Liver (tissue), 9 donors: ENCODE results near the gene BLVRA. TPM values are rescaled to one million over a fixed set of nuclear protein-coding genes. Genes with fewer than 3 reads are reported as not detected.

ENCODE experiments used
- DNase-seq: peaks from one replicate; pipeline ENCODE4 v3.0.0-alpha.2; 2017; ENCODE audit warnings: low spot score
- H3K27ac ChIP-seq, 2 donors: one replicate each; pipeline ENCODE4 v1.7.0; 2013; ENCODE audit warnings: inconsistent platforms in 2 of 2, low read length in 2 of 2, control low read depth in 1 of 2, low read depth in 1 of 2, mild to moderate bottlenecking in 1 of 2
- H3K27me3 ChIP-seq, 4 donors: one replicate each; pipeline versions ENCODE4 v1.6.1 to v1.7.0; 2013; ENCODE audit warnings: low read length in 3 of 4, inconsistent platforms in 1 of 4, mild to moderate bottlenecking in 1 of 4, moderate library complexity in 1 of 4; ENCODE audit not compliant: control insufficient read depth in 4 of 4, insufficient read depth in 4 of 4
- H3K36me3 ChIP-seq, 4 donors: one replicate each; pipeline versions ENCODE4 v1.6.1 to v1.7.0; 2013; ENCODE audit warnings: low read length in 3 of 4, mild to moderate bottlenecking in 3 of 4, low read depth in 1 of 4, moderate library complexity in 1 of 4; ENCODE audit not compliant: control insufficient read depth in 4 of 4, insufficient read depth in 3 of 4
- H3K4me1 ChIP-seq, 4 donors: one replicate each; pipeline versions ENCODE4 v1.6.1 to v1.7.0; 2013; ENCODE audit warnings: low read length in 3 of 4, mild to moderate bottlenecking in 3 of 4, moderate library complexity in 1 of 4; ENCODE audit not compliant: control insufficient read depth in 4 of 4, insufficient read depth in 4 of 4
- H3K4me3 ChIP-seq, 3 donors: one replicate each; pipeline versions ENCODE4 v1.6.1 to v1.7.0; 2013; ENCODE audit warnings: low read length in 3 of 3, control low read depth in 1 of 3, low read depth in 1 of 3, mild to moderate bottlenecking in 1 of 3
- H3K9ac ChIP-seq, 2 donors: one replicate each; pipeline ENCODE4 v1.7.0; 2013; ENCODE audit warnings: low read length in 2 of 2, mild to moderate bottlenecking in 2 of 2, moderate library complexity in 2 of 2, control low read depth in 1 of 2, low read depth in 1 of 2
- H3K9me3 ChIP-seq, 4 donors: one replicate each; pipeline versions ENCODE4 v1.6.1 to v1.7.0; 2013; ENCODE audit warnings: low read length in 3 of 4; ENCODE audit not compliant: control insufficient read depth in 4 of 4
- EGR1 ChIP-seq, 2 donors: IDR thresholded peaks; 2 replicates each; pipeline ENCODE4 v1.6.1; 2016 to 2018; ENCODE audit warnings: antibody characterized with exemption in 2 of 2, low read depth in 2 of 2
- FOXA1 ChIP-seq: IDR thresholded peaks from 2 replicates; pipeline ENCODE4 v1.6.1; 2016; ENCODE audit warnings: antibody characterized with exemption
- FOXA2 ChIP-seq: IDR thresholded peaks from 2 replicates; pipeline ENCODE4 v1.6.1; 2016; ENCODE audit warnings: antibody characterized with exemption
- GABPA ChIP-seq, 2 donors: IDR thresholded peaks in 1 of 2; conservative IDR thresholded peaks in 1 of 2; 2 replicates each; pipeline ENCODE4 v1.6.1; 2016; ENCODE audit warnings: antibody characterized with exemption in 2 of 2, mild to moderate bottlenecking in 1 of 2, moderate library complexity in 1 of 2
- HNF4A ChIP-seq, 2 donors: conservative IDR thresholded peaks; 2 replicates each; pipeline ENCODE4 v1.6.1; 2016; ENCODE audit warnings: antibody characterized with exemption in 2 of 2, mild to moderate bottlenecking in 2 of 2
- HNF4G ChIP-seq: IDR thresholded peaks from 2 replicates; pipeline ENCODE4 v1.6.1; 2016; ENCODE audit warnings: antibody characterized with exemption
- JUND ChIP-seq, 2 donors: IDR thresholded peaks; 2 replicates each; pipeline ENCODE4 v1.6.1; 2016; ENCODE audit warnings: antibody characterized with exemption in 2 of 2
- RAD21 ChIP-seq, 2 donors: IDR thresholded peaks; 2 replicates each; pipeline ENCODE4 v1.6.1; 2016; ENCODE audit warnings: antibody characterized with exemption in 2 of 2, mild to moderate bottlenecking in 2 of 2
- RXRA ChIP-seq, 2 donors: IDR thresholded peaks; 2 replicates each; pipeline ENCODE4 v1.6.1; 2017 to 2018; ENCODE audit warnings: antibody characterized with exemption in 2 of 2, mild to moderate bottlenecking in 1 of 2
- SP1 ChIP-seq: IDR thresholded peaks from 2 replicates; pipeline ENCODE4 v1.6.1; 2018; ENCODE audit warnings: antibody characterized with exemption, mild to moderate bottlenecking
- TAF1 ChIP-seq: conservative IDR thresholded peaks from 2 replicates; pipeline ENCODE4 v1.6.1; 2016; ENCODE audit warnings: antibody characterized with exemption, mild to moderate bottlenecking
- YY1 ChIP-seq: IDR thresholded peaks from 2 replicates; pipeline ENCODE4 v1.6.1; 2016; ENCODE audit warnings: antibody characterized with exemption, mild to moderate bottlenecking
- WGBS: extraction: QIAGEN DNeasy Blood & Tissue Kit; methylation state at CpG from one replicate; pipeline ENCODE4 v1.1.7; 2013; 5-methylcytosine and 5-hydroxymethylcytosine counted together
- polyA plus RNA-seq, 2 donors: library from polyadenylated mRNA; stranded (reverse) in 1 of 2; unstranded in 1 of 2; fragments of 200-250 nt in 1 of 2; fragments of >200 nt in 1 of 2; fragmentation: Nextera tagmentation in 1 of 2; extraction: Ambion mirVana in 1 of 2; gene quantifications; one replicate each; pipeline versions ENCODE4 v1.2.1 to v1.2.3, GENCODE V29; 2013 to 2015
- total RNA-seq, 2 donors: library from RNA; depleted of rRNA; stranded (reverse); fragments of >200 nt; gene quantifications; one replicate each; pipeline ENCODE4 v1.2.3, GENCODE V29; 2014
- TF ChIP-seq, protein P1 (sequence below): fragments of 150-350 bp; IDR thresholded peaks from 2 replicates; pipeline ENCODE4 v1.5.1; 2017; ENCODE audit warnings: improper control_type of control experiment, low read depth, low read length; ENCODE audit not compliant: missing input control
- TF ChIP-seq, protein P2 (sequence below): IDR thresholded peaks from 2 replicates; pipeline ENCODE4 v1.6.1; 2016; ENCODE audit warnings: antibody characterized with exemption
- TF ChIP-seq, protein P3 (sequence below): IDR thresholded peaks from 2 replicates; pipeline ENCODE4 v1.6.1; 2016; ENCODE audit warnings: antibody characterized with exemption
- donor health status: healthy.
- donor health status: healthy.
- donor health status: healthy.
- donor health status: healthy.
- donor health status: healthy.

Gene BLVRA
- total and polyA plus RNA-seq, 4 donors, result 5.1 to 23.5 (median 6.8) TPM

DNA sequence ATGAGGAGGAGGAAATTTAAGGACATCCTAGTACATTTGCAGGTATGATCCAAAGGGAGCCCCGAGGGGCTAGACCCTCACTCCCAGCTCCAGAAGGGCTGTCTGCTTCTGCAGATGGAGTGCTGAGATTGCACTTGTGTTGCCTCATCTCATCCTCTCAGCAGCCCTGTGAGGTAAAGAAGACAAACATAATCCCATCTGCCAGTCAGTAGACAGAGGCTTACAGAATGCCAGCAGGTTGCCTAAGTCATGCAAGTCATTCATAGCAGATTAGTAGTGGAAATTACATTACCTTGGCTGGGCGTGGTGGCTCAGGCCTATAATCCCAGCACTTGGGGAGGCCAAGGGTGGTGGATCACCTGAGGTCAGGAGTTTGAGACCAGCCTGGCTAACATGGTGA is 45.4 kb downstream of the BLVRA start:
- no peak overlapping the region for H3K4me3 ChIP-seq
- no peaks in the 10 kb centered on the region for H3K27me3 ChIP-seq
- no peak overlapping the region for H3K27ac ChIP-seq
- WGBS, result 88% methylated on average over 2 of the region's 2 CpGs
- no peaks in the 10 kb centered on the region for H3K9me3 ChIP-seq
- DNase-seq, result no peak
- H3K36me3 ChIP-seq, result peaks cover 0 to 6% (median 0%) of the 10 kb centered on the region in 4 donors
- TF ChIP-seq HNF4A (conservative IDR thresholded peaks at IDR 0.05), result no peak
- no peak for TF ChIP-seq JUND (IDR thresholded peaks at IDR 0.05)
- no peak for TF ChIP-seq YY1
- TF ChIP-seq EGR1 (IDR thresholded peaks at IDR 0.05; ENCODE audit: low read depth in 2 of 2), result no peak
- no peak for TF ChIP-seq TAF1
- no peak for TF ChIP-seq GABPA (IDR thresholded peaks at IDR 0.05 in 1 of 2, conservative IDR thresholded peaks at IDR 0.05 in 1 of 2)
- TF ChIP-seq HNF4G, result no peak
- no peak for TF ChIP-seq SP1
- TF ChIP-seq, protein P1, sequence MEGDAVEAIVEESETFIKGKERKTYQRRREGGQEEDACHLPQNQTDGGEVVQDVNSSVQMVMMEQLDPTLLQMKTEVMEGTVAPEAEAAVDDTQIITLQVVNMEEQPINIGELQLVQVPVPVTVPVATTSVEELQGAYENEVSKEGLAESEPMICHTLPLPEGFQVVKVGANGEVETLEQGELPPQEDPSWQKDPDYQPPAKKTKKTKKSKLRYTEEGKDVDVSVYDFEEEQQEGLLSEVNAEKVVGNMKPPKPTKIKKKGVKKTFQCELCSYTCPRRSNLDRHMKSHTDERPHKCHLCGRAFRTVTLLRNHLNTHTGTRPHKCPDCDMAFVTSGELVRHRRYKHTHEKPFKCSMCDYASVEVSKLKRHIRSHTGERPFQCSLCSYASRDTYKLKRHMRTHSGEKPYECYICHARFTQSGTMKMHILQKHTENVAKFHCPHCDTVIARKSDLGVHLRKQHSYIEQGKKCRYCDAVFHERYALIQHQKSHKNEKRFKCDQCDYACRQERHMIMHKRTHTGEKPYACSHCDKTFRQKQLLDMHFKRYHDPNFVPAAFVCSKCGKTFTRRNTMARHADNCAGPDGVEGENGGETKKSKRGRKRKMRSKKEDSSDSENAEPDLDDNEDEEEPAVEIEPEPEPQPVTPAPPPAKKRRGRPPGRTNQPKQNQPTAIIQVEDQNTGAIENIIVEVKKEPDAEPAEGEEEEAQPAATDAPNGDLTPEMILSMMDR, result no peak
- TF ChIP-seq, protein P2, sequence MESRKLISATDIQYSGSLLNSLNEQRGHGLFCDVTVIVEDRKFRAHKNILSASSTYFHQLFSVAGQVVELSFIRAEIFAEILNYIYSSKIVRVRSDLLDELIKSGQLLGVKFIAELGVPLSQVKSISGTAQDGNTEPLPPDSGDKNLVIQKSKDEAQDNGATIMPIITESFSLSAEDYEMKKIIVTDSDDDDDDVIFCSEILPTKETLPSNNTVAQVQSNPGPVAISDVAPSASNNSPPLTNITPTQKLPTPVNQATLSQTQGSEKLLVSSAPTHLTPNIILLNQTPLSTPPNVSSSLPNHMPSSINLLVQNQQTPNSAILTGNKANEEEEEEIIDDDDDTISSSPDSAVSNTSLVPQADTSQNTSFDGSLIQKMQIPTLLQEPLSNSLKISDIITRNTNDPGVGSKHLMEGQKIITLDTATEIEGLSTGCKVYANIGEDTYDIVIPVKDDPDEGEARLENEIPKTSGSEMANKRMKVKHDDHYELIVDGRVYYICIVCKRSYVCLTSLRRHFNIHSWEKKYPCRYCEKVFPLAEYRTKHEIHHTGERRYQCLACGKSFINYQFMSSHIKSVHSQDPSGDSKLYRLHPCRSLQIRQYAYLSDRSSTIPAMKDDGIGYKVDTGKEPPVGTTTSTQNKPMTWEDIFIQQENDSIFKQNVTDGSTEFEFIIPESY, result no peak
- TF ChIP-seq RXRA (IDR thresholded peaks at IDR 0.05), result no peak
- TF ChIP-seq, protein P3, sequence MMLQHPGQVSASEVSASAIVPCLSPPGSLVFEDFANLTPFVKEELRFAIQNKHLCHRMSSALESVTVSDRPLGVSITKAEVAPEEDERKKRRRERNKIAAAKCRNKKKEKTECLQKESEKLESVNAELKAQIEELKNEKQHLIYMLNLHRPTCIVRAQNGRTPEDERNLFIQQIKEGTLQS, result no peak
- TF ChIP-seq FOXA1, result no peak
- no peak for TF ChIP-seq RAD21 (IDR thresholded peaks at IDR 0.05)
- no peak overlapping the region for H3K9ac ChIP-seq
- H3K4me1 ChIP-seq, result no peaks in the 10 kb centered on the region

DNA sequence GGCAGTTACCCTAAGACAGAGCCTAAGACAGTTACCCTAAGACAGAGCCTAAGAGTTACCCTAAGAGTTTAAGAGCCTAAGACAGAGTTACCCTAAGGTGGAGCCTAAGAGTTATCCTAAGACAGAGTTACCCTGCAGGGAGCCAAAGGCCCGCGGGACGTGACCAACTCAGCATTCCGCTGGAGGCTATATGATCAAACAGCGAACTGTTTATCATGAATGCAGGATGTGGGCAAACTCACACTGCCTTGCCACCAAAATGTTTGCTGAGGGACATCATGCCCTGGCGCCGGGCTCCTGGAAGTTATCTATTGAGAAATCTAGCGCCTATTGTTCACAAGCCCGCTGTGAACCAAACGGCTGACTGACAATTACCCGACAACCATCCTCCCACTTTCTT is 49.9 kb downstream of the BLVRA start:
- Histone ChIP-seq H3K9ac (no peak overlapping the region), H3K4me3 (no peak overlapping the region), H3K4me1 (no peaks in the 10 kb centered on the region), H3K27ac (no peak overlapping the region), H3K9me3 (no peaks in the 10 kb centered on the region), H3K36me3 (peaks cover 0 to 6% (median 0%) of the 10 kb centered on the region in 4 donors), H3K27me3 (no peaks in the 10 kb centered on the region)
- DNase-seq, result no peak
- TF ChIP-seq FOXA2 (no peak), HNF4A (conservative IDR thresholded peaks at IDR 0.05) (no peak), JUND (IDR thresholded peaks at IDR 0.05) (no peak), SP1 (no peak), RAD21 (IDR thresholded peaks at IDR 0.05) (no peak)
- TF ChIP-seq, protein P2, result no peak
- TF ChIP-seq, protein P1, result no peak
- 80% methylated on average over 11 of the region's 11 CpGs for WGBS
